AG04449 (cell line): ENCODE results near the gene DCAF6.

Experiments
- CTCF ChIA-PET: fragments of 350-600 bp; formaldehyde crosslinking; extraction: SDS; loops from one replicate; lab custom pipeline; 2021; ENCODE audit warnings: antibody characterized with exemption; lab: Yijun Ruan, JAX
- POLR2A ChIA-PET: fragments of 400-600, 350-600 bp; formaldehyde crosslinking; extraction: SDS; loops from one replicate; lab custom pipeline; 2020; ENCODE audit warnings: antibody characterized with exemption, inconsistent platforms; lab: Yijun Ruan, JAX
- DNase-seq: peaks from one replicate; pipeline ENCODE4 v3.0.0-alpha.2; 2010; ENCODE audit warnings: low read depth, low spot score
- H3K4me3 ChIP-seq: 2 replicates; pipeline ENCODE4 v1.5.1; 2011; ENCODE audit warnings: low read depth, mild to moderate bottlenecking, control low read depth, low read length
- TF ChIP-seq, protein P1 (sequence below): IDR thresholded peaks from one replicate; pipeline ENCODE4 v1.5.1; 2011; ENCODE audit warnings: mild to moderate bottlenecking, moderate library complexity, low read length, control low read depth, inconsistent platforms; ENCODE audit not compliant: insufficient read depth; ENCODE audit errors: missing control alignments

DCAF6 gene

GRCh38 chr1:167911413-167911812 is 25.1 kb upstream of the DCAF6 start:
- TF ChIP-seq, protein P1, sequence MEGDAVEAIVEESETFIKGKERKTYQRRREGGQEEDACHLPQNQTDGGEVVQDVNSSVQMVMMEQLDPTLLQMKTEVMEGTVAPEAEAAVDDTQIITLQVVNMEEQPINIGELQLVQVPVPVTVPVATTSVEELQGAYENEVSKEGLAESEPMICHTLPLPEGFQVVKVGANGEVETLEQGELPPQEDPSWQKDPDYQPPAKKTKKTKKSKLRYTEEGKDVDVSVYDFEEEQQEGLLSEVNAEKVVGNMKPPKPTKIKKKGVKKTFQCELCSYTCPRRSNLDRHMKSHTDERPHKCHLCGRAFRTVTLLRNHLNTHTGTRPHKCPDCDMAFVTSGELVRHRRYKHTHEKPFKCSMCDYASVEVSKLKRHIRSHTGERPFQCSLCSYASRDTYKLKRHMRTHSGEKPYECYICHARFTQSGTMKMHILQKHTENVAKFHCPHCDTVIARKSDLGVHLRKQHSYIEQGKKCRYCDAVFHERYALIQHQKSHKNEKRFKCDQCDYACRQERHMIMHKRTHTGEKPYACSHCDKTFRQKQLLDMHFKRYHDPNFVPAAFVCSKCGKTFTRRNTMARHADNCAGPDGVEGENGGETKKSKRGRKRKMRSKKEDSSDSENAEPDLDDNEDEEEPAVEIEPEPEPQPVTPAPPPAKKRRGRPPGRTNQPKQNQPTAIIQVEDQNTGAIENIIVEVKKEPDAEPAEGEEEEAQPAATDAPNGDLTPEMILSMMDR, result no peak
- DNase-seq, result no peak
- CTCF ChIA-PET, result no interaction called here
- no peak overlapping the region for H3K4me3 ChIP-seq
- POLR2A ChIA-PET, result no interaction called here

DNA sequence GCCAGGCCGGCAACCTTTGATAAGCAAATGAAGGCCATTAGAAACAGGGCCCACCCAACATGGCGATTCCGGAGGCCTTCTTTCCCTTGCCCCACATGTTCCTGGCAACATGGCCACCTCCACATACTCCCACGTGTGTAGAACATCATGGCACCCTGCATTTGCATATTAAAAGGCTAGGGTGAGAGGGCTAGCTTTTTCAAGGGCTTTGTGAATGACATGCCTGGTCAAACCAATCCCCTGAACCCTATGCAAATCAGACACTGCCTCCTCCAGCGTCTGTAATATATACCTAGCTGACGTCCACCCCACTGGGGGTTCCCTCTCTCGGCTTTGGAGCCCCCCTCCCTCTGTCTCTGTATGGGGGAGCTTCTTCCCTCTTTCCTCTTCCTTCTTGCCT is 24.2 kb upstream of the DCAF6 start:
- H3K4me3 ChIP-seq, result no peak overlapping the region
- TF ChIP-seq, protein P1, result no peak
- POLR2A ChIA-PET, result no interaction called here
- CTCF ChIA-PET, result no interaction called here
- no peak for DNase-seq

DNA sequence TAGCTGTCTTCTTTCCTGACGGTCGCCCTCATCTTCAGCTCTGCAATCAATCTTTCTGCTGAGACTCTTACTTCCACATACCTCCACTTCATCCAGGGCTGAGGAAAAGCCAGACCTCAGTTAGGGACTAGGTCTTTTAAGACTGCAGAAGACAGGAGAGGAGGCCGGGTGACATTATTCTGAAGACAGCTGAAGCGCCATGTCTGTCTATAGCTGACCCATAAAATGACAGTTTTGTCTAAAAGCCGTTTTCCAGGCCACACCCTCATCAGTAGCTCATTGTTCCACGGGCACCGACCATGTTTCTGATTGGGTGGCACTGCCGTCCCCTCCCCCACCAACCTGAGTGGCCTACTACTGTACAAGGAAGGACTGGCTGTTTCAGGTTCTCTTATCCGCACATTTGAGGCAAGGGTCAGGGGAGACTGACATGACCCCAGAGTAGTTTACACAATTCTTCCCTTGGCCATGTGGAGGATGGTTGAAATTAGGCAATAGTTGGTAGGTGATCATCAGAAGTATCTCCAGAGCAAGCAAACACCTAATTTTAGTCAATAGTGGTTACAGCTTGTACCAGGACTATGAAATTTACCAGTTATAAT is 22.5 kb upstream of the DCAF6 start, which contains the start of gene ADCY10:
Gene ADCY10 (minus strand): TSS at position 240 of the 602 bp plus-strand sequence. CDS start 8,994 bp downstream, outside the sequence.
- POLR2A ChIA-PET, result no interaction called here
- CTCF ChIA-PET, result interaction anchor here (0.9 to 1.6 kb wide), 2 partner anchors 9 to 168 kb away, joined by 3 to 7 read pairs; no protein-coding TSS in a partner anchor
- TF ChIP-seq, protein P1, result no peak
- no peak within 1 kb of the TSS for H3K4me3 ChIP-seq
- no peak for DNase-seq

GRCh38 chr1:167915569-167915968 is 20.9 kb upstream of the DCAF6 start:
- TF ChIP-seq, protein P1, result no peak
- DNase-seq, result no peak
- POLR2A ChIA-PET, result no interaction called here
- no peak overlapping the region for H3K4me3 ChIP-seq
- CTCF ChIA-PET, result interaction anchor here (1.6 kb wide), 1 partner anchor 11 kb away, joined by 7 read pairs; no protein-coding TSS in a partner anchor

DNA sequence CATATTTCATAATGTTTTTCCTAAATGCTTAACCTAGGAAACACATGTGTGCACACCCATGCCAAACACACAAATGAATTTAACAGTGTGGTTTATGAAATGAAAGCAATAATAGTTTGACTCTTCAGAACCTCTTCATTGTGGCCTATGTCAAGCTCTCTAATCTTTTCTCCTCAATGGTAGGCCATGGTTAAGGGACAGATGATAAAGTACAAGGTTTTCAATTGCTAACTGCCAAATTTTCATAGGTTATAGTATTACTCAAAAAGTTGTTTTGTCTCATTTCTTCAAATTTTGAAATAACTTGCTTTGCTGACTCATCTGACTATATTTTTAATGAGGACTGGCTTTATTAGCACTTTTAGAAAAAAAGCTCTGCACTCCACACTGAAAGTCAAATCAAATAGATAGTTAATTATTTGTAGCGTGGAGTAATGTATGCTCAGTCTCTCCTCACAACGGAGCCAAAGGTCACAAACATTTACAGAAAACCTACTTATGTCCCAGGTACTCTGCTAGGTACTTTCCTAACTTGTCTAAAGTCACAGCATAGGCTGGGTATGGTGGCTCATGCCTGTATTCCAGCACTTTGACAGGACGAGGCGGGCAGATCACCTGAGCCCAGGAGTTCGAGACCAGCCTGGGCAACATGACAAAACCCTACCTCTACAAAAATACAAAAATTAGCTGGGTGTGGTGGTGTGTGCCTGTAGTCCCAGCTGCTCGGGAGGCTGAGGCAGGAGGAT is 19.5 kb upstream of the DCAF6 start:
- DNase-seq, result no peak
- TF ChIP-seq, protein P1, result no peak
- ChIA-PET POLR2A (no interaction called here), CTCF (interaction anchor here (1.4 kb wide), 1 partner anchor 15 kb away, joined by 4 read pairs; no protein-coding TSS in a partner anchor)
- no peak overlapping the region for H3K4me3 ChIP-seq

DNA sequence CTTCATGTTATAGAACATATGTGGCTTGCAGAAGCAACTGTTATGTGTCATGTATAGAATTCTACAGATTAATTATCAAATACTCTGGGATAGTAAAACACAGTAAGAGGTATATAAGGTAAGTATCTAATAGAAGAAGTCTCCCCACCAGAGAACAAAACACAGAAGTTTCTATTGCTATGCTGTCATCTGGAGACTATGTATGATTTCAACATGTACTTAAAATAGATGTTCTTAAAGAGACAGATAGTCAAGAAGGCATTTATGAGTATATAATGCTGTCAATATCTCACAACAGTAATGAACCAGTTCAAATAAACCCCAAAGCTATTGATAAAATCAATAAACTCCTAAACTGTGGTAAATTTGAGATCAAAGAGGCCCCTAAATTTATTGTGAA is 14.5 kb upstream of the DCAF6 start:
- TF ChIP-seq, protein P1, result no peak
- DNase-seq, result no peak
- POLR2A ChIA-PET, result no interaction called here
- H3K4me3 ChIP-seq, result no peak overlapping the region
- CTCF ChIA-PET, result interaction anchor here (0.8 kb wide), 1 partner anchor 119 kb away, joined by 3 read pairs; no protein-coding TSS in a partner anchor
